ENCODE results near the gene NOP10.

DNA sequence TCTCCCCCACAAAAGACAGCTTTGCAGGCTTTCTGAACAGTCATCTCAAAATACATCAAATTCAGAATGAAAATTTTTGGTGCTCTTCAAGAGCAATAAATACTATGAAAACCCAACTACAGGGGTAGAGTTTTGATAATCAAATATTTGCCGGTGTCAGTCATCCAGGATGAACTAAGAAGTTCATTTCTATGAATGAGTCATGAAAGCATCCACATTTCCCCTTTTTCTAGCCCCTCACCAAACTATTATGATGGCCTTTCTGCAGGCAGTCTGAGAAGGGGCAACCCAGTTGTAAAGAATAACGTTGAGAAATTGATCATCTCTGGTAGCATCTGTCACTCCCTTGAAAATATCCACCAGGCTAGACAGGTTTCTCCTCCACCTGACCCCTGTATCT is 27.2 kb upstream of the NOP10 start:
- TF ChIP-seq POLR2AphosphoS5 (IDR thresholded peaks at IDR 0.05; ENCODE audit: low read depth, low read length) (no peak), SIN3A (IDR thresholded peaks at IDR 0.05; ENCODE audit: borderline replicate concordance, insufficient read depth, low read length) (no peak)
- TF ChIP-seq, protein P1, sequence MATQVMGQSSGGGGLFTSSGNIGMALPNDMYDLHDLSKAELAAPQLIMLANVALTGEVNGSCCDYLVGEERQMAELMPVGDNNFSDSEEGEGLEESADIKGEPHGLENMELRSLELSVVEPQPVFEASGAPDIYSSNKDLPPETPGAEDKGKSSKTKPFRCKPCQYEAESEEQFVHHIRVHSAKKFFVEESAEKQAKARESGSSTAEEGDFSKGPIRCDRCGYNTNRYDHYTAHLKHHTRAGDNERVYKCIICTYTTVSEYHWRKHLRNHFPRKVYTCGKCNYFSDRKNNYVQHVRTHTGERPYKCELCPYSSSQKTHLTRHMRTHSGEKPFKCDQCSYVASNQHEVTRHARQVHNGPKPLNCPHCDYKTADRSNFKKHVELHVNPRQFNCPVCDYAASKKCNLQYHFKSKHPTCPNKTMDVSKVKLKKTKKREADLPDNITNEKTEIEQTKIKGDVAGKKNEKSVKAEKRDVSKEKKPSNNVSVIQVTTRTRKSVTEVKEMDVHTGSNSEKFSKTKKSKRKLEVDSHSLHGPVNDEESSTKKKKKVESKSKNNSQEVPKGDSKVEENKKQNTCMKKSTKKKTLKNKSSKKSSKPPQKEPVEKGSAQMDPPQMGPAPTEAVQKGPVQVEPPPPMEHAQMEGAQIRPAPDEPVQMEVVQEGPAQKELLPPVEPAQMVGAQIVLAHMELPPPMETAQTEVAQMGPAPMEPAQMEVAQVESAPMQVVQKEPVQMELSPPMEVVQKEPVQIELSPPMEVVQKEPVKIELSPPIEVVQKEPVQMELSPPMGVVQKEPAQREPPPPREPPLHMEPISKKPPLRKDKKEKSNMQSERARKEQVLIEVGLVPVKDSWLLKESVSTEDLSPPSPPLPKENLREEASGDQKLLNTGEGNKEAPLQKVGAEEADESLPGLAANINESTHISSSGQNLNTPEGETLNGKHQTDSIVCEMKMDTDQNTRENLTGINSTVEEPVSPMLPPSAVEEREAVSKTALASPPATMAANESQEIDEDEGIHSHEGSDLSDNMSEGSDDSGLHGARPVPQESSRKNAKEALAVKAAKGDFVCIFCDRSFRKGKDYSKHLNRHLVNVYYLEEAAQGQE (IDR thresholded peaks at IDR 0.05; ENCODE audit: insufficient read depth in 1 of 2, low read depth in 2 of 2, low read length in 2 of 2) = no peak
